ENCODE results near the gene TMEM242. TPM values are rescaled to one million over a fixed set of nuclear protein-coding genes. Genes with fewer than 3 reads are reported as not detected.

Gene TMEM242
- total RNA-seq, 1 experiment from 2014 or later = 9.4 TPM

DNA sequence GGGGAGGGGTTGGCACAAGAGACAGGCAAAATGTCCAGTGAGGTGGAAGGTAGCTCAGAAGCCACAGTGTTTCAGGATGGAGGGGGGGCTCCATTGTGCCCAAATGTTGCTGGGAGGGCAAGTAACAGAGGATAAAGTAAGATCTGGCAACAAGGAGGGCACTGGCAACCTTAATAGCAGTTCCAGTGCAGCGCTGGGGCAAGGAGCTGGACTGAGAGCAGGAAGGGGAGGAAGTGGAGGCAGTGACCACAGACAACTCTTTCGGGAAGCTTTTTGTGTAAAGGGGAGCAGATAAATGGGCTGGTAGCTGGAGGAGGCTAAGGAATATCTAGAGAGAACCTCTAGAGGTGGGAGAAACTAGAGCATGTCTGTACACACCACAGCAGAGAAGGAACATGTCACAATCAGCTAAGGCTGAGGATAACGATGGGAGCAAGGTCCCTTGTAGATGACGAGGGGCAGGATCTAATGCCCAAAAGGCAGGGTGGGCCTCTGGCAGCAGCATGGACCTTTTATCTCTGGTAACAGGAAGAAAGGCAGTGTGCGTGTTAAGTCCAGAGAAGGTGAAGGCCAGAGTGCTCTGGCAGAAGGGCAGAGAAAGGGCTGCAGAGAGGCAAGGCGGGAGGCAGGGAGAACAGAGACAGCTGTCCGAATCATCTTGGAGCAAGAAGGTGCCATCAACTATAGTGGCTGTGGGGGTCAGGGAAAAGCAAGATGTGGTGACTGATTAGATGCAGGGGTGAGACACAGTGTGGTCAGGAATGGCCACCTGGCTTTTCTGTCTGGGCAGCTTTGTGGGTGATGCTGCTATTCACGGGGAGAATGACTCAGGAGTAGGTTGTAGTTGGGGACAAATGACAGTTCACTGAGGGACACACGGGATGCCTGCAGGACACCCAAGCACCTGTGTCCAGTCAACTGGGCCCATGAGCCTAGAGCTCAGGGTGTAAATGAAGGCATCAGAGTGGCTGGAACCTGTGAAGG is 17.4 kb downstream of the TMEM242 start:
- intact Hi-C loops (cut with micrococcal nuclease) = no loop called here
- Mint-ChIP-seq H3K27ac (ENCODE audit: low read depth, unreplicated experiment) (no peak overlapping the region), H3K9me3 (ENCODE audit: unreplicated experiment) (no peaks in the 10 kb centered on the region), H3K27me3 (ENCODE audit: insufficient read depth, unreplicated experiment) (no peaks in the 10 kb centered on the region), H3K36me3 (ENCODE audit: insufficient read depth, unreplicated experiment) (no peaks in the 10 kb centered on the region), H3K4me1 (ENCODE audit: insufficient read depth, unreplicated experiment) (no peaks in the 10 kb centered on the region), H3K4me3 (ENCODE audit: unreplicated experiment) (no peak overlapping the region)
- TF ChIP-seq, protein P1, sequence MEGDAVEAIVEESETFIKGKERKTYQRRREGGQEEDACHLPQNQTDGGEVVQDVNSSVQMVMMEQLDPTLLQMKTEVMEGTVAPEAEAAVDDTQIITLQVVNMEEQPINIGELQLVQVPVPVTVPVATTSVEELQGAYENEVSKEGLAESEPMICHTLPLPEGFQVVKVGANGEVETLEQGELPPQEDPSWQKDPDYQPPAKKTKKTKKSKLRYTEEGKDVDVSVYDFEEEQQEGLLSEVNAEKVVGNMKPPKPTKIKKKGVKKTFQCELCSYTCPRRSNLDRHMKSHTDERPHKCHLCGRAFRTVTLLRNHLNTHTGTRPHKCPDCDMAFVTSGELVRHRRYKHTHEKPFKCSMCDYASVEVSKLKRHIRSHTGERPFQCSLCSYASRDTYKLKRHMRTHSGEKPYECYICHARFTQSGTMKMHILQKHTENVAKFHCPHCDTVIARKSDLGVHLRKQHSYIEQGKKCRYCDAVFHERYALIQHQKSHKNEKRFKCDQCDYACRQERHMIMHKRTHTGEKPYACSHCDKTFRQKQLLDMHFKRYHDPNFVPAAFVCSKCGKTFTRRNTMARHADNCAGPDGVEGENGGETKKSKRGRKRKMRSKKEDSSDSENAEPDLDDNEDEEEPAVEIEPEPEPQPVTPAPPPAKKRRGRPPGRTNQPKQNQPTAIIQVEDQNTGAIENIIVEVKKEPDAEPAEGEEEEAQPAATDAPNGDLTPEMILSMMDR (IDR thresholded peaks at IDR 0.05; ENCODE audit: unreplicated experiment) = no peak
- BruUV-seq (replicated peaks) = no TSS peak
- DNase-seq (ENCODE audit: unreplicated experiment) = no peak
- ChIA-PET CTCF (no interaction called here), POLR2A (no interaction called here)

DNA sequence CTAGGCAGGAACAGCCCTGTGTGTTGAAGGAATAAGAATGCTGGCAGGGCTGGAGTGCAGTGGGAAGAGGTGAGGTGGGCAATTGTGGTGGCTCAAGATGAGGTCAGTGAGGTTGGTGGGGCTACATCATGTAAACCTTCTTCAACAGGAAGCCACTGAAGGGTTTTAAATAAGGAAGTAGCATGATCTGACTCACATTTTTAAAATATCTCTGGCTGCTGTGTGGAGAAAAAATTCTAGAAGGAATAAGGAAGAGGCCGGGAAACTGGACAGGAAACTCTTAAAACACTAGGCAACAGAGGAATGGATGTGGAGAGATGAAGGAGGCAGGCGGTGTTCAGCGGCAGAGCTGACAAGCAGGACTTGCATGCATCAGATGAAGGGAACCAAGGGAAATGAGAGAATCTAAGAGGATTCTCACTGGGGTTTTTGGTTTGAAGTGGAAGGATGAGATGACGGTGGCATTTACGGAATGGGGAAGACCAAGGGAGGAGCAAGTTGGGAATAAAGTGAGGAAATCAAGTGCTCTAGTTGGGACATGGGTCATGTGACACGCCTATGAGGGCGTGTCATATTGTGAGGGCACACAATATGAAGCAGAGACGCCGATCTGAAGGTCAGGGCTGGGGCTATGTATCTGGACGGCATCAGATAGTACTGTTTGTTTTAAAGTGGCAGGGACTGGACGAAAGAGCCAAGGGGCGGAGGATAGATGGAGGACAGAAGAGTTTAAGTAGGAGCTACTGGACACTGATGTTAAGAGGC is 18.2 kb downstream of the TMEM242 start:
- no TSS peak for BruUV-seq (replicated peaks)
- ChIA-PET POLR2A (no interaction called here), CTCF (interaction anchor here (0.6 kb wide), 1 partner anchor 200 kb away, joined by 3 read pairs; no protein-coding TSS in a partner anchor)
- TF ChIP-seq, protein P1 (IDR thresholded peaks at IDR 0.05; ENCODE audit: unreplicated experiment) = no peak
- Mint-ChIP-seq H3K27ac (ENCODE audit: low read depth, unreplicated experiment) (no peak overlapping the region), H3K9me3 (ENCODE audit: unreplicated experiment) (no peaks in the 10 kb centered on the region), H3K36me3 (ENCODE audit: insufficient read depth, unreplicated experiment) (no peaks in the 10 kb centered on the region), H3K4me1 (ENCODE audit: insufficient read depth, unreplicated experiment) (no peaks in the 10 kb centered on the region), H3K27me3 (ENCODE audit: insufficient read depth, unreplicated experiment) (no peaks in the 10 kb centered on the region), H3K4me3 (ENCODE audit: unreplicated experiment) (no peak overlapping the region)
- intact Hi-C loops (cut with micrococcal nuclease) = no loop called here
- DNase-seq (ENCODE audit: unreplicated experiment) = no peak

DNA sequence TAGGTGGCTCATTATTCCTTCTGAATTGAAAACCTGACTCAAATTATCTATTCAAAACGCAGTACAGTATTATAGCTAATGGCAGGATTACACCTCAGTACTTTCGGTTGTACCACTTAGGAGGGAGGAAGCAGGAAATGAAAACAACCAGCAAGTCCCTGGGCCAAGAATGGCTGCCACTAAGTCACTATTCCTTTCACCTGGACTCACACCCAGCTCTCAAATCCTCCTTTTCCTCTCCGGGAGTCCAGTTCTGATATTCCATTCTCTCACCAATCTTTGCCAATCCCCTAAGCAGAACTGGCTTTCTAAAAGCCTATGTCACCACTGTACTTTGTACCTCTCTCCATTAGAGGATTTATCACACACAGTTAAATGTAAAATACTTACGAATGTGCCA is 20.6 kb downstream of the TMEM242 start:
- POLR2A ChIA-PET = no interaction called here
- intact Hi-C loops (cut with micrococcal nuclease) = no loop called here
- CTCF ChIA-PET = interaction anchor here (1.5 kb wide), 1 partner anchor 13 kb away, joined by 6 read pairs; no protein-coding TSS in a partner anchor
- no peaks in the 10 kb centered on the region for H3K9me3 Mint-ChIP-seq (ENCODE audit: unreplicated experiment)
- H3K27me3 Mint-ChIP-seq (ENCODE audit: insufficient read depth, unreplicated experiment) = no peaks in the 10 kb centered on the region
- H3K4me1 Mint-ChIP-seq (ENCODE audit: insufficient read depth, unreplicated experiment) = no peaks in the 10 kb centered on the region
- H3K27ac Mint-ChIP-seq (ENCODE audit: low read depth, unreplicated experiment) = no peak overlapping the region
- H3K36me3 Mint-ChIP-seq (ENCODE audit: insufficient read depth, unreplicated experiment) = no peaks in the 10 kb centered on the region
- no TSS peak for BruUV-seq (replicated peaks)
- TF ChIP-seq, protein P1 (IDR thresholded peaks at IDR 0.05; ENCODE audit: unreplicated experiment) = no peak
- no peak for DNase-seq (ENCODE audit: unreplicated experiment)
- no peak overlapping the region for H3K4me3 Mint-ChIP-seq (ENCODE audit: unreplicated experiment)

DNA sequence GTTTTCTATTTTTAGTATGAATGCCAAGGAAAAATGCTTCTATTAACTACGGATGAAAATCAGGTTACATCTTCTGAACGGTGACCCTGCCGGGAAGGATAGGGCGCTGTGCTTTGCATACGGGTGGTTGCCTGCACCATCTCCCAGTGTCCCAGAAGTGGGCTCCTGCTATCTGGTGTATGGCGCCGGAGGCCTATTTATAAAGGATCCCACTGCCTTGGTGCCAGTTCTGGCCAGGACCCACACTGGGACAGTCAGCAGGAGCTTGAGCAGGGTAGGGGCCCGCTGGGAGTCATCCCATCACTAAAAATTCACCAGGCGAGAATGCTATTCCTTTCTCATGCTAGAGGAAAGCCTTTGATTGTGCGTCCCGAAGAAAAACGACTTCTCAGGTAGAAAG is 22.9 kb downstream of the TMEM242 start:
- Mint-ChIP-seq H3K4me3 (ENCODE audit: unreplicated experiment) (no peak overlapping the region), H3K36me3 (ENCODE audit: insufficient read depth, unreplicated experiment) (no peaks in the 10 kb centered on the region), H3K27ac (ENCODE audit: low read depth, unreplicated experiment) (no peak overlapping the region), H3K9me3 (ENCODE audit: unreplicated experiment) (no peaks in the 10 kb centered on the region), H3K4me1 (ENCODE audit: insufficient read depth, unreplicated experiment) (no peaks in the 10 kb centered on the region), H3K27me3 (ENCODE audit: insufficient read depth, unreplicated experiment) (no peaks in the 10 kb centered on the region)
- no peak for DNase-seq (ENCODE audit: unreplicated experiment)
- intact Hi-C loops (cut with micrococcal nuclease) = no loop called here
- ChIA-PET CTCF (no interaction called here), POLR2A (no interaction called here)
- no TSS peak for BruUV-seq (replicated peaks)
- TF ChIP-seq, protein P1 (IDR thresholded peaks at IDR 0.05; ENCODE audit: unreplicated experiment) = no peak
